GM19193 (cell line): ENCODE data around the gene COPG2.

Experiments
- POLR2A ChIP-seq: IDR thresholded peaks from 4 replicates; pipeline ENCODE4 v1.6.1; 2011; ENCODE audit not compliant: insufficient read depth, insufficient read length; ENCODE audit errors: extremely low read depth

COPG2 gene

DNA sequence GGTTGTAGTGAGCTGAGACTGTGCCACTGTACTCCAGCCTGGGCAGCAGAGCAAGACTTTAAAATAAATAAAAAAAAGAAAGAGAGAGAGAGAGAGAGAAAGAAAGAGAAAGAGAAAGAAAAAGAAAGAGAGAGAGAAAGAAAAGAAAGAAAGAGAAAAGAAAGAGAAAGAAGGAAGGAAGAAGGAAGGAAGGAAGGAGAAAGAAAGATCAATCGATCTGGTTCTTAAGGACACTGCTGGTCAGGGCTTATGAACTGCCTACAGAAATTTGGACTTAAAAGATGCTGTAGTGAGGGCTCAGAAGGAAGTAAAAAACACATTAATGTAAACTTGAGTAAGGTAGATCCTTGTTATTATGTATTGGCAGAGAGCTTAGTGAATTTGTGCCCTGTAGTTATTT, 62.4 kb downstream of the COPG2 start:
- TF ChIP-seq POLR2A = no peak

DNA sequence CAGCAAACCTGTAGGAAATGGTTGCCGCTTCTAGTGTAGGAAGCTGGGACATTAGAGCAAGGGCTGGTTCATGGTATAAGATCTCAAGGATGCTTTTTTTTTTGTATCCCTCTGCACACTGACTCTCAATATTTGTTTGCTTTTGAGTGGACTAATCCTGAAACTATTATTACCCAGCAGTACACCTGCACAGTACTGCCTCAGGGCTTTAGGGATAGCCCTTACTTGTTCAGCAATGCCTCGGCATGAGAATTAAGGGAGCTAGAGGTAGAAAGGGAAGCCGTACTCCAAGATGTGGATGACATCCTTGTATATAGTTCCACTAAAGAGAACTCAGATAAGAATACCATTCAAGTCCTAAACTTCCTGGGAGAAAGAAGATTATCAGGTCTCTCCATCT, 70.5 kb downstream of the COPG2 start:
- TF ChIP-seq POLR2A = no peak

DNA sequence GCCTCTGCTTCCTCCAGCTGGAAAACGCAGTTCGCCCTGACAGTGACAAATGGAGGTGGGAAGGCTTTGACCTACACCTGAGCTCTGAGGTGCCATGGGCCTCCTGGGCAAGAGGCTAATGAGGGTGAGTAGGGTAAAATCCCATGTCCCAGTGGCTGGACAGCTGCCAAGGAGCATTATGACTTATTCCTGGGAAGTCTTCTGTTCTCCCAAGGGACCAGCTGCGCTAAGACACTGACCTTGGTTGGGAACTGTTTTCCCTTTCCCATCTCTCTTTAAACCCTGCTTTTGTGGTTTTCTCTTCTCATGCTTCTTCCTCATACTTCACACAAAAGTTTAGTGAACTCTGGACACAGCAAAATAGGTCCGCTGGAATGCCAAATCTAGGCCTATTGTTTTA, 72.6 kb downstream of the COPG2 start:
- no peak for TF ChIP-seq POLR2A

DNA sequence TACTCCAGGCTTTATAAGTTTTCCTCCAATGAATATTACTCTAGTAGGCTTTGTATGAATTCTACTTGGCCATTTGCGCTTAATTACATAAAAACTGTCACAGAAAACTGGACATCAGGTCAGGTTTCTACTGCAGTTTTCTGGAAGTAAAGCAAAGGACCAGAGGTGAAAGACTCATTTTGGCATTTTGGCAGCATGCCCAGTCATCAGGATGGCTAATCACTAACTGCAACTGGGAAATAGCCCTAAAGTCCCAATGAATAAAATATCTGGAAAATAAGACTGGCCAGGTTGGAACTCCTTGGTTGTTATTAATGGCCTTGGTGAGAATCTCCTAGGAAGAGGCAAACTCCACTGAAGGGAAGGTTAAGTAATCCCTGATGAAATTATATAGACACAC, 75.5 kb downstream of the COPG2 start:
- no peak for TF ChIP-seq POLR2A

DNA sequence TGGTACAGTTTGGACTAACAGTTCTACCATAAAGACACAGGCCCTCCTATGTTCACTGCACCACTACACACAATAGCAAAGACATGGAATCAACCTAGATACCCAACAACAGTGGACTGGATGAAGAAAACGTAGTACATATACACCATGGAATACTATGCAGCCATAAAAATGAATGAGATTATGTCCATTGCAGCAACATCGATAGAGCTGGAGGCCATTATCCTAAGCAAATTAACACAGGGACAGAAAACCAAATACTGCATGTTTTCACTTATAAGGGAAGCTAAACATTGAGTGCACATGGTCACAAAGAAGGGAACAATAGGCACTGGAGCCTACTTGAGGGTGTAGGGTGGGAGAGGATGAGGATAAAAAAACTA, 101.7 kb downstream of the COPG2 start:
- TF ChIP-seq POLR2A = no peak

DNA sequence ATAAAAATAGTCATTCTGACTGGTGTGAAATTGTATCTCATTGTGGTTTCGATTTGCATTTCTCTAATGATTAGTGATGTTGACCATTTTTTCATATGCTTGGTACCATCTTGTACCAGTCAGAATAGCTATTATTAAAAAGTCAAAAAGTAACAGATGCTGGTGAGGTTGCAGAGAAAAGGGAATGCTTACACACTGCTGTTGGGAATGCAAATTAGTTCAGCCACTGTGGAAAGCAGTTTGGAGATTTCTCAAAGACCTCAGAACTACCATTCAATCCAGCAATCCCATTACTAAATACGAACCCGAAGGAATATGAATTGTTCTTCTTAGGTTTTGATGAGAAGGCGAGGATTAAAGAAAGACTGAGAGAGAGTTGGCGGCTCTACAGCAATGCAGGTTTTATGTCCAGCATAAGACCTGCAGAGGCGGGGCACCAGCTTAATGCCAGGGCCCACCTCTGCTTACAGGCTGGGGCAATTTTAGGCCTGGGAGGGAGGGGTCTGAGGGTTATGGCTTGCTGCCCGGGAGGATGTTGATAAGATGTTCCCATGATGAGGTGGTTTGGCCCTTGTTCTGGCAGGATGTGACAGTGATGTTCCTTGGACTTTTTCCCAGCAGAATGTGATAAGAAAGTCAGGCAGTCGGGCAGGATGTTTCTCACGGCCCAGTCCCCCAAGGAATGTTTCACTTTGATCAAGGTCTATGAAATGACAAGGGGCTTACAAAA, 102.2 kb downstream of the COPG2 start:
- no peak for TF ChIP-seq POLR2A

DNA sequence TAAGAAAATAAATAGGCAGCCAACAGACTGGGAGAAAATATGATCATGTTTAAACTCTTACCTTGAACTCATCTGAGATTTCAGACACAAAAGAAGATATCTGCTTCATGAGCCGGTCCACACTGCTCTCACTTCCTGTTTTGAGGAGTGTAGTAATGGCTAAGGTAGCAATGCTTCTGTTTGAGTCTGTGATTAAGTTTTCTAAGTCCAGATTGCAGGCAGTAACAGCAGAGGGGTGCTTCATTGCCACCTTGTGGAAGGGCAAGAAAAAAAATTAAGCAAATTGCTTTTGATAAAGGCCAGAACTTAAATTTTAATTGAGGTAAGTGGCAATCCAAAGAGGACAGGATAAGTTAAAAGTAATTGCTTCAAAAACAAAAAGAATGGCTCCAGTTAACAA, 107.6 kb downstream of the COPG2 start:
- TF ChIP-seq POLR2A = no peak

DNA sequence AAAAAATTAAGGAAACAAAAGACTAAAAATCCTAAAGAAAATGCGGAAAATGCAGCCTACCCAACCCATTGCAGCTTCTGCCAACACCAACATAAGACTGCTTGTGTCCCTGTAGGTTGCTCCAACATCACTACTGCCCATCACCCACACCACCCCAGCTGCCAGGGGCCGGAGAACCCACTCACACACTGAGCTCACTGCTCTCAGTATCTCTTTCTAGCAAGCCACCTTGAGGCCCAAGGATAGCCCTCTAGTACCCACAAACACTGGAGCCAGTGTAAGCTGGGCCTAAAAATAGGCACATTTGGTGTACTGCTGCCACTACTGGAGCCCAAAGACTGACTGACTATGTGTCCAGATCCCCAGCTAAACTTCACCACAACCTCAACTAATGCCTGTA, 109.4 kb downstream of the COPG2 start:
- TF ChIP-seq POLR2A = no peak

DNA sequence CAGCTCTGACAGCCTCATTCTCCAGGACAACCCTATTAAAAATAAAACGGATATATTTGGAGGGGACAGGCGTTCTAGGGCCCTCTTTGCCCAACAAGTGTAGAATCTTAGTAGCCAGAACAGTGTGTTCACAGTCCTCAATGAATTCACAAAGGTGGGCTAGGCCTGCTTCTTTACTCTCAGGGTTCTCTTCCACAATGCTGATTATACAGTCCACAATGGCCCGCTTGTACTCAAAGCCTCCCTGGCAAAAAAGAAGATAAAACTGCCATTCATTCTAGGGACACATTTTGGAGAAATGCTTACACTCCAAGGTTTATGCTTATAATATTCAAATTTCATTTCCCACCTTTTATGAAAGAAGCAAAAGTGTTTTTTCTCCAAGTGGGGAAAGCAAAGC, 114.1 kb downstream of the COPG2 start:
- no peak for TF ChIP-seq POLR2A

DNA sequence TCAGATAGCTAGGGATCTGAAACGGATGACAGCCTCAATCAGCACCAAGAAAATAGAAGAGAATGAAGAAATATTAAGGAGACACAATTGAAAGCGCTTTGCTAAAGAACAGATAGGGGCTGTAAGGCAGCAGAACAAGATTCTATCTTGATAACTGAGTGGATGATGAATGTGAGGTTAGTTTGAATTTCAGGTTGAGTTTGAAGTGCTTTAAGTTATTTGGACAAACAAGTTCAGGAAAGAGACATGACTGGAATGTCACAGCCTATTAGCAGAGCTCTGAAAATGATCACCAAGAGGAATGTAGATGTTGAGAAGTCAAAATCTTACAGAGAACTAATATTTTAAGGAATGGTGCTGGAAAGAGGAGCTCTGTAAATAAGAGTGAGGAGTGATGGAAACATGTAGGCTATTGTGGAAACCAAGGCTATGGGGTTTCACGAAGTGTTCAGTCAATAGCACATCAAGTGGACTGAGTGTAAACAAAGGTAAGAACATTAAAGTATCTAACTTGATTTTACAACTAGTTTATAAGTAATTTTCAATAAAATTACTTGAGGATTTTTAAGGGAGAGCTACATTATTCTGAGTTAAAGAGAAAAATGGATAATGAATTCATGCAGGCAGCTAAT, 115.0 kb downstream of the COPG2 start:
- no peak for TF ChIP-seq POLR2A

DNA sequence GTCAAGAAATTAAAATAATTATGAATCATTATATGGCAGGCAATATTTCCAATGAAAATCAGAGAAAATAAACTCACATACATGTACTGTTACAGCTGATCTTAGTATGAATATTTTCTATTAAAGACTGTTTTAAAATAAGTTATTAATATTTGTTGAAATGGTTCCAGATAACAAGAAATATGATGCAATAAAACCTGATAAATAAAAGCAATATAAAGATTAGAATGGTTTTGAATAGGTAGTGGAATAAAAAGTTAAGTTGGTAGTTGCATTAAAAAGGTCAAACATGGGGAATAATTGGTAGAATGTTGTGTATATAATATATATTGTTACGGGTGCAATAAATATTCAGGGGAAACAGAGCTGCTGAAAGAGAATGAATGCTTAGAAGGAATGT, 124.2 kb downstream of the COPG2 start:
- no peak for TF ChIP-seq POLR2A

DNA sequence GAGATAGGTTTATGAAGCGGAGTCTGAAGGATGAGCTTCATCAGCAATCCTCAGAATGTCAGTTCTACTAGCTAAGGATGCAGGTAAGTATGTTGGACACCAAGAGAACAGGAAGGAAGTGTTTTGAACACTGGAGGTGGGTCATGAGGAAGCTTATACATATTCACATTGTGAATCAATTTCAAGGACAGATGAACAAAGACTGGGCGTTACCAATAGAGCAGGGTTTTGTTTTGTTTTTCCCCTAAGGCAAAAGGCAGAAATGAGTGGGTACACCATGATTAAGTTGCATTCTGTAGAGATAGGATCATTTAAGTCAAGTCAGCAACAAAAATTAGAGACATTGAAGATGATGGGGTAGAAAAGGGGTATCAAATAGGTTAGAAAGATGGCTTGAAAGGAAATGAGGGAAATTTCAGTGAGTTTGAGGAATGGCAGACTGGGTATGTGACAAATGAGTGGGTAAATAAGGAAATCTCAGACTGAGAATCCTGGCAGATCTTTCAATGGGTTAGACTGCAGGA, 125.0 kb downstream of the COPG2 start:
- no peak for TF ChIP-seq POLR2A

DNA sequence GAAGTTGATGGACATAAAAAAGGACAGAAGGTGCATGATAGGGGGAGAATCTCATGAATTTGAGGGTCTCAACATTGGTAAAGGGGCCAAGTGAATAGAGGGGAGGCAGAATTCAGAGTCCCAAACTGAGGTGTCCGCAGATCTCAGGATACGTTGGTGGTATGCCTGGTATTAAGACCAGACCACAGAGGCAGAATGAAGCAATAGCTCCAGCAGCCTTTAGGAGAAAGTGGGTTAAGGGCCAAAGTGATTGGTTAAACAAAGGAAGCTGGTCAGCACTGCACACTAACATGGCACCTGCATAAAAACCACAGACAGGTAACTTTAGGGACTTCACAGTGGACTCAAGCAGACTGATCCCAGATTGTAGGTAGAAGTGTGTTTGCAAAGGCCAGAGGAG, 139.1 kb downstream of the COPG2 start:
- TF ChIP-seq POLR2A = no peak

DNA sequence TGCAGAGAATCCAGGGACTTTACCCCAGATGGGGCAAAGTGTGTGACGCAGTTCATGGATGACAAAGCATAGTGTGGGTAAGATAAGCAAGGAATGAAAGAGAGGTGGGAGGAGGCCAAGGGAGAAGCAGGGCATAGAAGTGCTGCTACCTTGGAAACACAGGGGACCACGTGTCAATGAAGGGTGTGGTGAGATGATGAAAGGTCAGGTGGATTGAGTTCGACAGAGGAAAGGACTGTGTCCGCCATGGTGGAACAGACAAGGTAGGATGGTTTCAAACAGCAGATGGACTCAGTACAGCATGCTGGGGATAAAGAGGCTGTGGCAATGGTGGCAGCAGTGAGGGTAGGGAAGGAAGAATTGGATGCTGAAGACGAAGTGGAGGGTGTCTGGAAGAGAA, 143.9 kb downstream of the COPG2 start:
- TF ChIP-seq POLR2A = no peak

DNA sequence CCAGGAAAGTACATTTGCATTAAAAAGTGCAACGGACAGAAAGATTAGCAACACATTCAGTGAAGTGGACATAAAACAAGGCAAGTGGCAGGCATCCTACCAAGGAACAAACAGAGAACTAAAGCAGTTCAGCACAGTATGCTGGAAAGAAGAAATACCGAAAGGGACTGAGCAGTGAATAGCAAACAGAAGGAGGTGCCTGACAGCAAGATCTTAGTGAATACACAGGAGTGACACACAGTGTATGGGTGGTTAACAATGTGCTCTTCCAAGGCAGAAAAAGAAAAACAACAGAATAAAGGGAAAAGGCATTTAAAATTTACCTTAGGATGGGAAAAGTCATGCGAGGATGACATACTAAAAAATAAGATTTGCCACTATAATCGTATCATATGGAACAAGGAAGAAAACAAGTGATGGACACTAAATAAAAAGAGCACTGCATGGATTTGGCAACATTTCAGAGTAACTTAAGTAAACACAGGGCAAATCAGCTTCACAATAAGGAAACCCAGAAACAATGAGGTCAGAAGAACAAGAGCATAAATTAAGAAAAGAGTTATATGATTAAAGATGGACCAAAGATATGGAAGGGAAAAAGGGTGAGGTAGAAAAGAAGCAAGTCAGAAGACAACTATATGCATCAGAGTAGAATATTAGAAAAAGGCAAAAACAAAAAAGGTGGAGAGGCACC, 147.1 kb downstream of the COPG2 start:
- TF ChIP-seq POLR2A = no peak
